ENCODE results near the gene PKLR. TPM values are rescaled to one million over a fixed set of nuclear protein-coding genes. Genes with fewer than 3 reads are reported as not detected.

Gene PKLR
- total and polyA plus RNA-seq, 9 donors: 0.41 TPM; not detected in 8

DNA sequence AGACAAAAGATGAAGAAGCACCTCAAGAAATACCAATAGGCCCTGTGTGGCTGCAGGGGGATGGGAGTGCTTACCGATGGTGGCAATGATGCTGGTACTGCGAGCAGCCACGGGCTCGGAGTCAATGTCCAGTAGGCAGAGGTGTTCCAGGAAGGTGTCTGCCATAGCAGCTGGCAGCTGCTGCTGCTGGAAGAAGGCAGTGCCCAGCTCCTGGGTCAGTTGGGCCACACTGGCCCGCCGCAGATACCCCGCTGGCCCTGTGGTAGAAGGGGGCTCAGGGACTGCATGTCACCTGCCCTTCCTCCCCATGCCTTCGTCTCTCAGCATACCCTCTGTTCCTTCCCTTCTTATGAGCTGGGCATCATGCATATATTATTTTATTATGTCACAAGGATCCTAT, 1.2 kb downstream of the PKLR start:
- no peaks in the 10 kb centered on the region for H3K9me3 ChIP-seq
- peaks cover 3% of the 10 kb centered on the region for H3K4me1 ChIP-seq (ENCODE audit: insufficient read depth)
- no peak overlapping the region for H3K27ac ChIP-seq
- H3K27me3 ChIP-seq: no peaks in the 10 kb centered on the region
- no peaks in the 10 kb centered on the region for H3K36me3 ChIP-seq
- DNase-seq: no peak
- intact Hi-C loops (cut with DNase I): no loop called here
- H3K4me3 ChIP-seq: no peak overlapping the region
- whole genome bisulfite sequencing, 3 donors: 91 to 92% (median 91%) methylated on average over 8 of the region's 8 CpGs
- TF ChIP-seq, protein P1, sequence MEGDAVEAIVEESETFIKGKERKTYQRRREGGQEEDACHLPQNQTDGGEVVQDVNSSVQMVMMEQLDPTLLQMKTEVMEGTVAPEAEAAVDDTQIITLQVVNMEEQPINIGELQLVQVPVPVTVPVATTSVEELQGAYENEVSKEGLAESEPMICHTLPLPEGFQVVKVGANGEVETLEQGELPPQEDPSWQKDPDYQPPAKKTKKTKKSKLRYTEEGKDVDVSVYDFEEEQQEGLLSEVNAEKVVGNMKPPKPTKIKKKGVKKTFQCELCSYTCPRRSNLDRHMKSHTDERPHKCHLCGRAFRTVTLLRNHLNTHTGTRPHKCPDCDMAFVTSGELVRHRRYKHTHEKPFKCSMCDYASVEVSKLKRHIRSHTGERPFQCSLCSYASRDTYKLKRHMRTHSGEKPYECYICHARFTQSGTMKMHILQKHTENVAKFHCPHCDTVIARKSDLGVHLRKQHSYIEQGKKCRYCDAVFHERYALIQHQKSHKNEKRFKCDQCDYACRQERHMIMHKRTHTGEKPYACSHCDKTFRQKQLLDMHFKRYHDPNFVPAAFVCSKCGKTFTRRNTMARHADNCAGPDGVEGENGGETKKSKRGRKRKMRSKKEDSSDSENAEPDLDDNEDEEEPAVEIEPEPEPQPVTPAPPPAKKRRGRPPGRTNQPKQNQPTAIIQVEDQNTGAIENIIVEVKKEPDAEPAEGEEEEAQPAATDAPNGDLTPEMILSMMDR (IDR thresholded peaks at IDR 0.05): no peak
- no peak for TF ChIP-seq POLR2A (IDR thresholded peaks at IDR 0.05)
- TF ChIP-seq EP300 (IDR thresholded peaks at IDR 0.05): no peak

DNA sequence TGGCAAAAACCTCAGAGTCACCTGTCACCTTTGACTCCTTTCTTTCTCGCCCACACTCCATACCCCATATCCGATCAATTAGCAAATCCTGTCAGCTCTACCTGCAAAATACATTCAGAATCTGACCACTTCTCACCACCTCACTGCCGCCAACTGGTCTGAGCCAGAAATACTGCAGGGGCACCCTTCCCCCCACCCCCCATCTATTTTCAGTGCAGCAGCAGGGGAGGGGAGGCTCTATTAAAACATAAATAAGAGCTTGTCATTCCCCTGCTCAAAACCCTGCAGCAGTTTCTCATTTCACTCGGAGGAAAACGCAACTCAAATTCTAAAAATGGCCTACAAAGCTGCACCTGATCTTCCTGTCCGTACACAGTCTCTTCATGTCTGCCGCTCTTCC, 3.9 kb downstream of the PKLR start:
- Histone ChIP-seq H3K27me3 (no peaks in the 10 kb centered on the region), H3K27ac (no peak overlapping the region), H3K9me3 (no peaks in the 10 kb centered on the region), H3K4me1 (ENCODE audit: insufficient read depth) (peaks cover 3% of the 10 kb centered on the region), H3K36me3 (no peaks in the 10 kb centered on the region), H3K4me3 (no peak overlapping the region)
- DNase-seq: no peak
- TF ChIP-seq EP300 (IDR thresholded peaks at IDR 0.05): no peak
- TF ChIP-seq, protein P1 (IDR thresholded peaks at IDR 0.05): no peak
- TF ChIP-seq POLR2A (IDR thresholded peaks at IDR 0.05): no peak
- intact Hi-C loops (cut with DNase I): no loop called here
- WGBS, 3 donors: 52 to 59% (median 52%) methylated on average over 7 of the region's 7 CpGs

DNA sequence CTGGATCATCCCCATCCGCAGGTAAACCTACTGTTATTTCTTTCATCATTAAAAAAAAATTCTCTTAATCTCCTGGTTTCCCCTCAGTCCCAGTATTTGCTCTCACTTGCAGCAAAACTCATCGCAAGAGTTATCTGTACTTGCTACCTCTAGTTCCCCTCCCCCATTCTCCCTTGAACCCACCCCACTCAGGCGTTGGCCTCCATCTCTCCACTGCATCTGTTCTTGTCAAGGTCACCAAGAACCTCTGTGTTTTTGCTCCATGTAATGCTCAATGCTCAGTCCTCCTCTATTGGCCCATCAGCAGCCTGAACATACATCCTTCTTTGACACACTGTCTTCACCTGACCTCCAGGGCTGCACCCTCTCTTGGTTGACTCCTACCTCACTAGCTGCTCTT, 4.6 kb downstream of the PKLR start:
- intact Hi-C loops (cut with DNase I): no loop called here
- Histone ChIP-seq H3K27me3 (no peaks in the 10 kb centered on the region), H3K9me3 (no peaks in the 10 kb centered on the region), H3K36me3 (no peaks in the 10 kb centered on the region), H3K4me1 (ENCODE audit: insufficient read depth) (peaks cover 3% of the 10 kb centered on the region), H3K4me3 (no peak overlapping the region), H3K27ac (no peak overlapping the region)
- DNase-seq: no peak
- TF ChIP-seq, protein P1 (IDR thresholded peaks at IDR 0.05): no peak
- TF ChIP-seq EP300 (IDR thresholded peaks at IDR 0.05) (no peak), POLR2A (IDR thresholded peaks at IDR 0.05) (no peak)
- WGBS, 3 donors: 51 to 63% (median 53%) methylated on average over 3 of the region's 3 CpGs

DNA sequence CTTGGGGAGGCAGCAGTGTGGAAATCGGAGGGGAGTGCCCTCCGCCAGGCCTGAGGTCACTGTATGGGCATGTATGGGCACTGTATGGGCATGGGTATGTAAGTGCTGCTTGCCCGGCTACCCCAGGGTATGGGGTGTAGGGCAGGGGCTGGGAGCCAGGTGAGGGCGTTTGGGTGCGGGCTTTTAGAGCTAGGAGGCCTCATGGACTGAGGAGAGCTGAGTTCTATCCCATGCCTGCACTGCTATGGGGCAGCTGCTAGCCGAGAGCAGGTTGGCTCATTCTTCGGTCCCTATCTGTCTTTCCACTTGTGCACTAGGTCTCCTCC, 5.3 kb downstream of the PKLR start:
- TF ChIP-seq EP300 (IDR thresholded peaks at IDR 0.05) (no peak), POLR2A (IDR thresholded peaks at IDR 0.05) (no peak)
- TF ChIP-seq, protein P1 (IDR thresholded peaks at IDR 0.05): no peak
- H3K36me3 ChIP-seq: no peaks in the 10 kb centered on the region

More for the DNA sequence above, 5.3 kb downstream of the PKLR start:
- WGBS, 3 donors: 80 to 86% (median 80%) methylated on average over 7 of the region's 7 CpGs
- no peak overlapping the region for H3K27ac ChIP-seq
- no peaks in the 10 kb centered on the region for H3K27me3 ChIP-seq
- H3K4me3 ChIP-seq: no peak overlapping the region
- DNase-seq: no peak
- peaks cover 3% of the 10 kb centered on the region for H3K4me1 ChIP-seq (ENCODE audit: insufficient read depth)
- intact Hi-C loops (cut with DNase I): no loop called here
- H3K9me3 ChIP-seq: no peaks in the 10 kb centered on the region
